ENCODE data around the gene TTC9C. TPM values are rescaled to one million over a fixed set of nuclear protein-coding genes. Genes with fewer than 3 reads are reported as not detected.

TTC9C gene
- total RNA-seq, 1 experiment from 2014 or later: 33.3 TPM

DNA sequence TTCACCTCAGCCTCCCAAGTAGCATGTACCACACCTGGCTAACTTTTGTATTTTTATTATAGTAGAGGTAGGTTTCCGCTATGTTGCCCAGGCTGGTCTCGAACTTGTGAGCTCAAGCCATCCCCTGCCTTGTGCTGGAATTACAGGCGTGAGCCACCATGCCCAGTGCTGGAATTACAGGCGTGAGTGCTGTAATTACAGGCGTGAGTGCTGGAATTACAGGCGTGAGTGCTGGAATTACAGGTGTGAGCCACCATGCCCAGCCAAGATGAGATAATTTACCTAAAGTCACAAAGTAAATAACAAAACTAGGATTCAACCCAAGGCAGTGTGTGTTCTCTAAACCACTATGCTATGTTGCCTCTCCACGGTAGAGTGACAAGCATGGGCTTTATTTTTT, 45.8 kb upstream of the TTC9C start:
- Histone ChIP-seq H3K4me2 (ENCODE audit: low read length) (no peak overlapping the region), H3K9me3 (ENCODE audit: control insufficient read depth in 1 of 2, insufficient read depth in 1 of 2, low read depth in 1 of 2, low read length in 2 of 2) (no peaks in the 10 kb centered on the region), H3K79me2 (ENCODE audit: insufficient read depth, low read length) (peaks cover 15% of the 10 kb centered on the region), H3K9ac (ENCODE audit: low read length) (no peak overlapping the region), H2AFZ (ENCODE audit: low read depth, low read length, poor library complexity, severe bottlenecking) (no peak overlapping the region), H4K20me1 (ENCODE audit: insufficient read depth) (no peaks in the 10 kb centered on the region), H3K4me3 (replicated peaks in 1 of 2; ENCODE audit: low read depth in 1 of 2, low read length in 2 of 2) (no peak overlapping the region), H3K27me3 (ENCODE audit: insufficient read depth, low read length) (no peaks in the 10 kb centered on the region), H3K9me2 (ENCODE audit: insufficient read depth) (no peaks in the 10 kb centered on the region), H3K36me3 (ENCODE audit: control insufficient read depth in 1 of 2, insufficient read depth in 2 of 2, low read length in 2 of 2) (0 out of 4 replicates have a peak, but pooled peaks cover 0 to 3% of the 10 kb centered on the region in 2 experiments), H3K27ac (ENCODE audit: low read depth, low read length) (no peak overlapping the region), H3K4me1 (ENCODE audit: control insufficient read depth in 1 of 2, insufficient read depth in 2 of 2, low read length in 2 of 2) (peaks cover 21 to 35% of the 10 kb centered on the region in 2 experiments)
- ATAC-seq: no peak
- POLR2A ChIA-PET: interaction anchor here (0.6 to 1.3 kb wide), 3 partner anchors 11 to 90 kb away, joined by 3 to 10 read pairs (median 3); partner anchors contain the start of genes C11orf98, CSKMT and UQCC3
- no peak for DNase-seq (ENCODE audit: low read depth, low spot score)
- CTCF ChIA-PET: no interaction called here
- intact Hi-C loops (cut with micrococcal nuclease): no loop called here
- TF ChIP-seq CBX3 (IDR thresholded peaks at IDR 0.05; ENCODE audit: low read depth) (no peak), MAX (IDR thresholded peaks at IDR 0.05) (no peak), EZH2 (IDR thresholded peaks at IDR 0.05) (no peak), ZFX (IDR thresholded peaks at IDR 0.05) (no peak), JUND (IDR thresholded peaks at IDR 0.05) (no peak)
- BruUV-seq (replicated peaks): no TSS peak
- RAD21 ChIA-PET (ENCODE audit: low non-redundant PET in 1 of 2, low total read pairs in 2 of 2, uncharacterized antibody in 2 of 2, unreplicated experiment in 2 of 2): no interaction called here

GRCh38 chr11:62687508-62688396, 40.5 kb upstream of the TTC9C start:
- no peak for DNase-seq (ENCODE audit: low read depth, low spot score)
- Histone ChIP-seq H3K9me2 (ENCODE audit: insufficient read depth) (no peaks in the 10 kb centered on the region), H3K27me3 (ENCODE audit: insufficient read depth, low read length) (no peaks in the 10 kb centered on the region), H3K36me3 (ENCODE audit: control insufficient read depth in 1 of 2, insufficient read depth in 2 of 2, low read length in 2 of 2) (peaks cover 13 to 21% of the 10 kb centered on the region in 2 experiments; a peak in 3 of 4 replicates), H2AFZ (ENCODE audit: low read depth, low read length, poor library complexity, severe bottlenecking) (no peak overlapping the region), H3K4me3 (replicated peaks in 1 of 2; ENCODE audit: low read depth in 1 of 2, low read length in 2 of 2) (no peak overlapping the region), H3K4me2 (ENCODE audit: low read length) (no peak overlapping the region), H3K4me1 (ENCODE audit: control insufficient read depth in 1 of 2, insufficient read depth in 2 of 2, low read length in 2 of 2) (no peaks in the 10 kb centered on the region), H3K9me3 (ENCODE audit: control insufficient read depth in 1 of 2, insufficient read depth in 1 of 2, low read depth in 1 of 2, low read length in 2 of 2) (no peaks in the 10 kb centered on the region), H3K79me2 (ENCODE audit: insufficient read depth, low read length) (no peaks in the 10 kb centered on the region), H4K20me1 (ENCODE audit: insufficient read depth) (no peaks in the 10 kb centered on the region), H3K27ac (ENCODE audit: low read depth, low read length) (no peak overlapping the region), H3K9ac (ENCODE audit: low read length) (no peak overlapping the region)
- intact Hi-C loops (cut with micrococcal nuclease): no loop called here
- ChIA-PET CTCF (no interaction called here), RAD21 (ENCODE audit: low non-redundant PET in 1 of 2, low total read pairs in 2 of 2, uncharacterized antibody in 2 of 2, unreplicated experiment in 2 of 2) (no interaction called here), POLR2A (no interaction called here)
- BruUV-seq (replicated peaks): no TSS peak
- TF ChIP-seq MAX (IDR thresholded peaks at IDR 0.05) (no peak), ZFX (IDR thresholded peaks at IDR 0.05) (no peak), RAD21 (IDR thresholded peaks at IDR 0.05; ENCODE audit: low read depth) (no peak), SRF (IDR thresholded peaks at IDR 0.05; ENCODE audit: low read depth) (no peak), EZH2 (IDR thresholded peaks at IDR 0.05) (no peak)
- TF ChIP-seq, protein P1, sequence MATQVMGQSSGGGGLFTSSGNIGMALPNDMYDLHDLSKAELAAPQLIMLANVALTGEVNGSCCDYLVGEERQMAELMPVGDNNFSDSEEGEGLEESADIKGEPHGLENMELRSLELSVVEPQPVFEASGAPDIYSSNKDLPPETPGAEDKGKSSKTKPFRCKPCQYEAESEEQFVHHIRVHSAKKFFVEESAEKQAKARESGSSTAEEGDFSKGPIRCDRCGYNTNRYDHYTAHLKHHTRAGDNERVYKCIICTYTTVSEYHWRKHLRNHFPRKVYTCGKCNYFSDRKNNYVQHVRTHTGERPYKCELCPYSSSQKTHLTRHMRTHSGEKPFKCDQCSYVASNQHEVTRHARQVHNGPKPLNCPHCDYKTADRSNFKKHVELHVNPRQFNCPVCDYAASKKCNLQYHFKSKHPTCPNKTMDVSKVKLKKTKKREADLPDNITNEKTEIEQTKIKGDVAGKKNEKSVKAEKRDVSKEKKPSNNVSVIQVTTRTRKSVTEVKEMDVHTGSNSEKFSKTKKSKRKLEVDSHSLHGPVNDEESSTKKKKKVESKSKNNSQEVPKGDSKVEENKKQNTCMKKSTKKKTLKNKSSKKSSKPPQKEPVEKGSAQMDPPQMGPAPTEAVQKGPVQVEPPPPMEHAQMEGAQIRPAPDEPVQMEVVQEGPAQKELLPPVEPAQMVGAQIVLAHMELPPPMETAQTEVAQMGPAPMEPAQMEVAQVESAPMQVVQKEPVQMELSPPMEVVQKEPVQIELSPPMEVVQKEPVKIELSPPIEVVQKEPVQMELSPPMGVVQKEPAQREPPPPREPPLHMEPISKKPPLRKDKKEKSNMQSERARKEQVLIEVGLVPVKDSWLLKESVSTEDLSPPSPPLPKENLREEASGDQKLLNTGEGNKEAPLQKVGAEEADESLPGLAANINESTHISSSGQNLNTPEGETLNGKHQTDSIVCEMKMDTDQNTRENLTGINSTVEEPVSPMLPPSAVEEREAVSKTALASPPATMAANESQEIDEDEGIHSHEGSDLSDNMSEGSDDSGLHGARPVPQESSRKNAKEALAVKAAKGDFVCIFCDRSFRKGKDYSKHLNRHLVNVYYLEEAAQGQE (IDR thresholded peaks at IDR 0.05; ENCODE audit: low read depth): no peak
- no peak for ATAC-seq

Measured in HCT116 (cell line).